Lower leg skin (tissue), 3 donors: ENCODE data around the gene ROBO1.

Experiments used
- CTCF ChIP-seq, 3 donors: fragments of 450-650 bp; IDR thresholded peaks; one replicate each; pipeline ENCODE4 v1.5.1; 2016; ENCODE audit warnings: antibody characterized with exemption in 3 of 3, mild to moderate bottlenecking in 3 of 3, moderate library complexity in 2 of 3
- POLR2A ChIP-seq, 2 donors: fragments of 450-650 bp; IDR thresholded peaks; one replicate each; pipeline ENCODE4 v1.6.1; 2016 to 2017; ENCODE audit warnings: antibody characterized with exemption in 2 of 2, mild to moderate bottlenecking in 1 of 2, moderate library complexity in 1 of 2

- TF ChIP-seq CTCF (IDR thresholded peaks at IDR 0.05) (no peak), POLR2A (IDR thresholded peaks at IDR 0.05) (no peak)
Measured at GRCh38 chr3:78974181-78974790, 793.5 kb downstream of the ROBO1 start.
